Liver (tissue), 9 donors: Measurements from ENCODE around the gene COQ6. TPM values are rescaled to one million over a fixed set of nuclear protein-coding genes. Genes with fewer than 3 reads are reported as not detected.
"Not testable (repeated sequence)": the region's sequence is repeated elsewhere in the genome, so short reads cannot be mapped to it uniquely, and the experiment has no call there.

Experiments
- DNase-seq: peaks from one replicate; pipeline ENCODE4 v3.0.0-alpha.2; 2017; ENCODE audit warnings: low spot score
- H3K27ac ChIP-seq, 2 donors: one replicate each; pipeline ENCODE4 v1.7.0; 2013; ENCODE audit warnings: inconsistent platforms in 2 of 2, low read length in 2 of 2, control low read depth in 1 of 2, low read depth in 1 of 2, mild to moderate bottlenecking in 1 of 2
- H3K27me3 ChIP-seq, 4 donors: one replicate each; pipeline versions ENCODE4 v1.6.1 to v1.7.0; 2013; ENCODE audit warnings: low read length in 3 of 4, inconsistent platforms in 1 of 4, mild to moderate bottlenecking in 1 of 4, moderate library complexity in 1 of 4; ENCODE audit not compliant: control insufficient read depth in 4 of 4, insufficient read depth in 4 of 4
- H3K36me3 ChIP-seq, 4 donors: one replicate each; pipeline versions ENCODE4 v1.6.1 to v1.7.0; 2013; ENCODE audit warnings: low read length in 3 of 4, mild to moderate bottlenecking in 3 of 4, low read depth in 1 of 4, moderate library complexity in 1 of 4; ENCODE audit not compliant: control insufficient read depth in 4 of 4, insufficient read depth in 3 of 4
- H3K4me1 ChIP-seq, 4 donors: one replicate each; pipeline versions ENCODE4 v1.6.1 to v1.7.0; 2013; ENCODE audit warnings: low read length in 3 of 4, mild to moderate bottlenecking in 3 of 4, moderate library complexity in 1 of 4; ENCODE audit not compliant: control insufficient read depth in 4 of 4, insufficient read depth in 4 of 4
- H3K4me3 ChIP-seq, 3 donors: one replicate each; pipeline versions ENCODE4 v1.6.1 to v1.7.0; 2013; ENCODE audit warnings: low read length in 3 of 3, control low read depth in 1 of 3, low read depth in 1 of 3, mild to moderate bottlenecking in 1 of 3
- H3K9ac ChIP-seq, 2 donors: one replicate each; pipeline ENCODE4 v1.7.0; 2013; ENCODE audit warnings: low read length in 2 of 2, mild to moderate bottlenecking in 2 of 2, moderate library complexity in 2 of 2, control low read depth in 1 of 2, low read depth in 1 of 2
- H3K9me3 ChIP-seq, 4 donors: one replicate each; pipeline versions ENCODE4 v1.6.1 to v1.7.0; 2013; ENCODE audit warnings: low read length in 3 of 4; ENCODE audit not compliant: control insufficient read depth in 4 of 4
- CTCF ChIP-seq: fragments of 150-350 bp; IDR thresholded peaks from 2 replicates; pipeline ENCODE4 v1.5.1; 2017; ENCODE audit warnings: improper control_type of control experiment, low read depth, low read length; ENCODE audit not compliant: missing input control
- HNF4A ChIP-seq, 2 donors: conservative IDR thresholded peaks; 2 replicates each; pipeline ENCODE4 v1.6.1; 2016; ENCODE audit warnings: antibody characterized with exemption in 2 of 2, mild to moderate bottlenecking in 2 of 2
- JUND ChIP-seq, 2 donors: IDR thresholded peaks; 2 replicates each; pipeline ENCODE4 v1.6.1; 2016; ENCODE audit warnings: antibody characterized with exemption in 2 of 2
- MAX ChIP-seq: IDR thresholded peaks from 2 replicates; pipeline ENCODE4 v1.6.1; 2016; ENCODE audit warnings: antibody characterized with exemption
- RAD21 ChIP-seq, 2 donors: IDR thresholded peaks; 2 replicates each; pipeline ENCODE4 v1.6.1; 2016; ENCODE audit warnings: antibody characterized with exemption in 2 of 2, mild to moderate bottlenecking in 2 of 2
- REST ChIP-seq: IDR thresholded peaks from 2 replicates; pipeline ENCODE4 v1.6.1; 2016; ENCODE audit warnings: antibody characterized with exemption, mild to moderate bottlenecking
- RXRA ChIP-seq, 2 donors: IDR thresholded peaks; 2 replicates each; pipeline ENCODE4 v1.6.1; 2017 to 2018; ENCODE audit warnings: antibody characterized with exemption in 2 of 2, mild to moderate bottlenecking in 1 of 2
- SP1 ChIP-seq: IDR thresholded peaks from 2 replicates; pipeline ENCODE4 v1.6.1; 2018; ENCODE audit warnings: antibody characterized with exemption, mild to moderate bottlenecking
- TAF1 ChIP-seq: conservative IDR thresholded peaks from 2 replicates; pipeline ENCODE4 v1.6.1; 2016; ENCODE audit warnings: antibody characterized with exemption, mild to moderate bottlenecking
- YY1 ChIP-seq: IDR thresholded peaks from 2 replicates; pipeline ENCODE4 v1.6.1; 2016; ENCODE audit warnings: antibody characterized with exemption, mild to moderate bottlenecking
- WGBS: extraction: QIAGEN DNeasy Blood & Tissue Kit; methylation state at CpG from one replicate; pipeline ENCODE4 v1.1.7; 2013; 5-methylcytosine and 5-hydroxymethylcytosine counted together
- polyA plus RNA-seq, 2 donors: library from polyadenylated mRNA; stranded (reverse) in 1 of 2; unstranded in 1 of 2; fragments of 200-250 nt in 1 of 2; fragments of >200 nt in 1 of 2; fragmentation: Nextera tagmentation in 1 of 2; extraction: Ambion mirVana in 1 of 2; gene quantifications; one replicate each; pipeline versions ENCODE4 v1.2.1 to v1.2.3, GENCODE V29; 2013 to 2015
- total RNA-seq, 2 donors: library from RNA; depleted of rRNA; stranded (reverse); fragments of >200 nt; gene quantifications; one replicate each; pipeline ENCODE4 v1.2.3, GENCODE V29; 2014
- donor health status: healthy.
- donor health status: healthy.
- donor health status: healthy.
- donor health status: healthy.
- donor health status: healthy.

Gene COQ6
- total and polyA plus RNA-seq, 4 donors, result 12.6 to 33.7 (median 18.5) TPM

GRCh38 chr14:73994926-73995325, 44.8 kb downstream of the COQ6 start:
- peak overlapping the region; percentile 29 to 36 for H3K27ac ChIP-seq
- peak overlapping the region; percentile 26 to 60 (median 58) for H3K4me3 ChIP-seq
- H3K27me3 ChIP-seq, DNase-seq, H3K9me3 ChIP-seq, H3K36me3 ChIP-seq: not testable (repeated sequence)
- H3K4me1 ChIP-seq, result peaks cover 12 to 59% (median 42%) of the 10 kb centered on the region in 4 donors
- TF ChIP-seq RXRA (IDR thresholded peaks at IDR 0.05) (peak; percentile 19 to 25), HNF4A (conservative IDR thresholded peaks at IDR 0.05) (peak in 1 of 2 donors; percentile 6)
- H3K9ac ChIP-seq, result peak overlapping the region in 1 of 2 donors; percentile 80
- WGBS, result 29% methylated on average over 7 of the region's 7 CpGs

GRCh38 chr14:73995977-73996378, 45.9 kb downstream of the COQ6 start:
- H3K9ac ChIP-seq, result peak overlapping the region; percentile 34 to 82

More at GRCh38 chr14:73995977-73996378, 45.9 kb downstream of the COQ6 start:
- WGBS, result 33% methylated on average over 8 of the region's 8 CpGs
- peaks cover 12 to 59% (median 42%) of the 10 kb centered on the region in 4 donors for H3K4me1 ChIP-seq
- TF ChIP-seq RAD21 (IDR thresholded peaks at IDR 0.05) (peak in 1 of 2 donors; percentile 34), TAF1 (peak; percentile 59), REST (peak; percentile 59), CTCF (no peak), MAX (no peak), RXRA (IDR thresholded peaks at IDR 0.05) (peak; percentile 82 to 87), SP1 (peak; percentile 67), JUND (IDR thresholded peaks at IDR 0.05) (peak in 1 of 2 donors; percentile 36), YY1 (peak; percentile 63), HNF4A (conservative IDR thresholded peaks at IDR 0.05) (peak; percentile 70 to 78)
- H3K4me3 ChIP-seq, result peak overlapping the region; percentile 50 to 75 (median 58)
- H3K27ac ChIP-seq, result peak overlapping the region; percentile 68 to 86
- H3K36me3 ChIP-seq, result no peaks in the 10 kb centered on the region
- DNase-seq, result no peak
- no peaks in the 10 kb centered on the region for H3K9me3 ChIP-seq
- H3K27me3 ChIP-seq, result no peaks in the 10 kb centered on the region
